Measurements from ENCODE around the gene HIRA. TPM values are rescaled to one million over a fixed set of nuclear protein-coding genes. Genes with fewer than 3 reads are reported as not detected.

HIRA gene
- total and polyA plus RNA-seq, 2 of the 8 experiments (the other 6 are each of a cell fraction or from before 2014, with no cell fraction given) = 34.9 to 67.2 TPM

DNA sequence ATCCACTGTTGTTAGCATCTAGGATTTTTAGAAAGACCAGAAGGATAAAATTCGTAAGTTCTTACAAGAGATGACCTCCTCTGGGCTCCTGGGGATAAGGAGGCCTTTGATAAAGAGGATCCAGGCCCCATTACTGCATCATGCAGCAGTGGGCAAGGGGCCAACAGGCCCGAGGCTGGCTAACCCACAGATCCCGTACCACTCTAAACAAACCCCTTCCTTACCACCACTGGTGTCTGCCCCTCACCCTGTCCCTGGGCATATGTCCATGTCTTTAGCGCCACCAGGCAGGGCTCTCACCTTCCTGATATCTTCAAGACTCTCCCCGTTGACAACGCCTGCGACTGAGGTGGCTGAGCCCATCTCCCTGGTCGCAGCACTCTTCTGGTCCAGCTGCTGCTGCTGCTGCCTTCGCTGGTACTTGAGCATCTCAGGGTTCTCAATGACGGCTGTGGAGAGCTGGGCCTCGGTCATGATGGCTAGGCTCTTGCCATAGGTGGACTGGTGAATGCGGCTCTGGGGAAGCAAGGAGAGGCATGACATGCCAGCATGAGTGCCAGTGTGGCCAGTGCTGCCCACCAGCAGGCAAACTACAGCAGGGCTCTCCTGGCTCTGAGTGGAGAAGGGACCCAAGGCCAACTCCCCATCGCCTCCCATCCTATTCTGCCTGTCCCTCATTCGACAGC is 46.2 kb downstream of the HIRA start:
- Histone ChIP-seq H3K27me3 (replicated peaks in 1 of 4; ENCODE audit: control insufficient read depth in 3 of 4, extremely low read depth in 1 of 4, insufficient read depth in 3 of 4, low read length in 3 of 4) (no peaks in the 10 kb centered on the region), H2BK15ac (ENCODE audit: low read length) (no peak overlapping the region), H3K9ac (replicated peaks in 1 of 4; ENCODE audit: extremely low read depth in 1 of 4, low read depth in 3 of 4, low read length in 3 of 4) (no peak overlapping the region), H2BK5ac (ENCODE audit: low read depth, low read length) (no peak overlapping the region), H3K14ac (ENCODE audit: insufficient read length) (no peak overlapping the region), H4K20me1 (replicated peaks in 1 of 2; ENCODE audit: control insufficient read depth in 1 of 2, insufficient read depth in 2 of 2, low read length in 2 of 2) (peaks cover 0 to 4% of the 10 kb centered on the region in 2 experiments), H3K79me1 (ENCODE audit: low read depth, low read length) (no peaks in the 10 kb centered on the region), H3K23me2 (ENCODE audit: low read depth, low read length) (no peaks in the 10 kb centered on the region), H2BK120ac (replicated peaks; ENCODE audit: low read depth, low read length) (no peak overlapping the region), H4K8ac (ENCODE audit: extremely low read depth, insufficient read depth, low read length) (no peak overlapping the region), H4K5ac (ENCODE audit: insufficient read length, low read depth, low read length) (no peak overlapping the region), H3K18ac (ENCODE audit: extremely low read depth, low read length) (no peak overlapping the region), H3K56ac (replicated peaks; ENCODE audit: insufficient read length, low read depth, low read length) (no peak overlapping the region), H3K36me3 (ENCODE audit: control insufficient read depth in 2 of 4, insufficient read depth in 4 of 4, low read length in 3 of 4) (peaks cover 29 to 85% (median 63%) of the 10 kb centered on the region in 4 experiments), H3K9me3 (ENCODE audit: insufficient read depth in 2 of 2, low read depth in 1 of 2, low read length in 1 of 2) (no peaks in the 10 kb centered on the region), H2BK12ac (ENCODE audit: low read depth, low read length) (no peak overlapping the region), H2AFZ (ENCODE audit: low read length) (no peak overlapping the region), H3K23ac (ENCODE audit: insufficient read length) (no peak overlapping the region), H3K79me2 (ENCODE audit: control insufficient read depth in 1 of 2, insufficient read depth in 2 of 2, low read length in 2 of 2) (no peaks in the 10 kb centered on the region), H3K4ac (replicated peaks; ENCODE audit: insufficient read length, low read depth, low read length) (no peak overlapping the region), H2AK5ac (ENCODE audit: low read depth, low read length) (no peak overlapping the region), H3K4me2 (ENCODE audit: insufficient read depth in 1 of 2, low read depth in 2 of 2, low read length in 2 of 2) (no peak overlapping the region), H3K4me3 (ENCODE audit: extremely low read depth in 1 of 4, insufficient read depth in 2 of 4, low read depth in 3 of 4, low read length in 4 of 4) (no peak overlapping the region), H3K4me1 (replicated peaks in 1 of 4; ENCODE audit: control insufficient read depth in 3 of 4, insufficient read depth in 4 of 4, low read length in 3 of 4) (no peaks in the 10 kb centered on the region), H3K27ac (ENCODE audit: low read depth, low read length) (no peak overlapping the region), H2BK20ac (ENCODE audit: low read length) (no peak overlapping the region), H4K91ac (replicated peaks; ENCODE audit: insufficient read length, low read length) (no peak overlapping the region)
- WGBS, 2 experiments (ENCODE audit: extremely low coverage in 1 of 2, insufficient coverage in 1 of 2, insufficient read length in 1 of 2, insufficient replicate concordance in 2 of 2, low coverage in 1 of 2, low lambda C conversion rate in 2 of 2, missing lambda C conversion rate in 1 of 2) = 92% methylated on average over 14 of the region's 14 CpGs; no CpG with 5 or more reads in 1 of the 2 experiments
- FAIRE-seq (no peak), DNase-seq (ENCODE audit: low read depth in 1 of 2, low spot score in 2 of 2) (no peak)
- ChIA-PET POLR2A (ENCODE audit: partially characterized antibody) (interaction anchor here (2.8 kb wide), 1 partner anchor 11 kb away, joined by 9 read pairs; no protein-coding TSS in a partner anchor), CTCF (ENCODE audit: partially characterized antibody) (interaction anchor here (1.1 kb wide), 1 partner anchor 17 kb away, joined by 3 read pairs; no protein-coding TSS in a partner anchor)
- TF ChIP-seq, protein P1, sequence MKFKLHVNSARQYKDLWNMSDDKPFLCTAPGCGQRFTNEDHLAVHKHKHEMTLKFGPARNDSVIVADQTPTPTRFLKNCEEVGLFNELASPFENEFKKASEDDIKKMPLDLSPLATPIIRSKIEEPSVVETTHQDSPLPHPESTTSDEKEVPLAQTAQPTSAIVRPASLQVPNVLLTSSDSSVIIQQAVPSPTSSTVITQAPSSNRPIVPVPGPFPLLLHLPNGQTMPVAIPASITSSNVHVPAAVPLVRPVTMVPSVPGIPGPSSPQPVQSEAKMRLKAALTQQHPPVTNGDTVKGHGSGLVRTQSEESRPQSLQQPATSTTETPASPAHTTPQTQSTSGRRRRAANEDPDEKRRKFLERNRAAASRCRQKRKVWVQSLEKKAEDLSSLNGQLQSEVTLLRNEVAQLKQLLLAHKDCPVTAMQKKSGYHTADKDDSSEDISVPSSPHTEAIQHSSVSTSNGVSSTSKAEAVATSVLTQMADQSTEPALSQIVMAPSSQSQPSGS (IDR thresholded peaks at IDR 0.05; ENCODE audit: low read length) = no peak
